OCI-LY1 (cell line): Measurements from ENCODE around the gene CRTC1.

Source experiments
- H2AFZ ChIP-seq: fragments of 200-600 bp; sonication (generic), shearing (Covaris generic); 2 replicates; pipeline ENCODE4 v1.6.0; 2014; ENCODE audit warnings: antibody characterized with exemption, mild to moderate bottlenecking, low read length
- H3F3A ChIP-seq: fragments of 200-600 bp; sonication (generic), shearing (Covaris generic); 2 replicates; pipeline ENCODE4 v1.6.0; 2014; ENCODE audit warnings: mild to moderate bottlenecking, antibody characterized with exemption, low read length, moderate library complexity; ENCODE audit not compliant: insufficient read depth
- H3K27ac ChIP-seq: fragments of 200-600 bp; sonication (generic); 2 replicates; pipeline ENCODE4 v1.5.1; 2014; ENCODE audit warnings: low read length, mixed run types, mild to moderate bottlenecking, low read depth; ENCODE audit not compliant: poor library complexity, severe bottlenecking
- H3K27me3 ChIP-seq: fragments of 200-600 bp; sonication (generic); 2 replicates; pipeline ENCODE4 v1.6.0; 2014; ENCODE audit warnings: antibody characterized with exemption, mild to moderate bottlenecking, low read length, moderate library complexity; ENCODE audit not compliant: insufficient read depth
- H3K36me3 ChIP-seq: fragments of 200-600 bp; sonication (generic); 2 replicates; pipeline ENCODE4 v1.6.1; 2014; ENCODE audit warnings: mild to moderate bottlenecking, antibody characterized with exemption, low read length, moderate library complexity, mixed read lengths; ENCODE audit not compliant: insufficient read depth
- H3K4me1 ChIP-seq: fragments of 200-600 bp; sonication (generic); 2 replicates; pipeline ENCODE4 v1.5.1; 2014; ENCODE audit warnings: mild to moderate bottlenecking, low read length, moderate library complexity; ENCODE audit not compliant: insufficient read depth, severe bottlenecking
- H3K4me2 ChIP-seq: fragments of 200-600 bp; sonication (generic), shearing (Covaris generic); 2 replicates; pipeline ENCODE4 v1.6.1; 2014; ENCODE audit warnings: low read length
- H3K4me3 ChIP-seq: fragments of 200-600 bp; sonication (generic); 2 replicates; pipeline ENCODE4 v1.5.1; 2014; ENCODE audit warnings: low read length, low read depth, mild to moderate bottlenecking, mixed read lengths; ENCODE audit not compliant: poor library complexity, severe bottlenecking
- H3K79me2 ChIP-seq: fragments of 200-600 bp; shearing (Covaris generic); 2 replicates; pipeline ENCODE4 v1.6.1; 2016; ENCODE audit warnings: mixed run types, low read length, mixed read lengths; ENCODE audit not compliant: insufficient read depth
- H3K9ac ChIP-seq: fragments of 200-600 bp; sonication (generic), shearing (Covaris generic); 2 replicates; pipeline ENCODE4 v1.6.1; 2014; ENCODE audit warnings: mild to moderate bottlenecking, low read length, mixed read lengths
- H3K9me2 ChIP-seq: fragments of 200-600 bp; sonication (generic), shearing (Covaris generic); 2 replicates; pipeline ENCODE4 v1.6.1; 2014; ENCODE audit warnings: low read depth, mild to moderate bottlenecking, low read length, mixed read lengths
- H3K9me3 ChIP-seq: fragments of 200-600 bp; shearing (Covaris generic); 2 replicates; pipeline ENCODE4 v1.6.1; 2014; ENCODE audit warnings: low read length, mixed read lengths
- H4K20me1 ChIP-seq: fragments of 200-600 bp; sonication (generic), shearing (Covaris generic); 2 replicates; pipeline ENCODE4 v1.6.0; 2016; ENCODE audit warnings: mild to moderate bottlenecking, low read length; ENCODE audit not compliant: insufficient read depth
- CTCF ChIP-seq: fragments of 200-600 bp; sonication (generic), shearing (Covaris generic); IDR thresholded peaks from 2 replicates; pipeline ENCODE4 v1.5.1; 2017; ENCODE audit warnings: mild to moderate bottlenecking, antibody characterized with exemption, low read length, moderate library complexity, mixed read lengths
- EZH2 ChIP-seq: fragments of 200-600 bp; sonication (generic), shearing (Covaris generic); IDR thresholded peaks from 2 replicates; pipeline ENCODE4 v1.8.0; 2017; ENCODE audit warnings: borderline replicate concordance, mixed run types, mild to moderate bottlenecking, antibody characterized with exemption, low read length, moderate library complexity, mixed read lengths

CRTC1 gene

GRCh38 chr19:18649371-18650020 is 34.0 kb upstream of the CRTC1 start:
- H3K4me1 ChIP-seq, result no peaks in the 10 kb centered on the region
- H3K9ac ChIP-seq, result no peak overlapping the region
- no peak overlapping the region for H3K4me2 ChIP-seq
- peaks cover 12% of the 10 kb centered on the region; the same call in 1 of the 2 replicates for H3K27me3 ChIP-seq
- no peaks in the 10 kb centered on the region for H3K79me2 ChIP-seq
- H3K4me3 ChIP-seq, result no peak overlapping the region
- no peak overlapping the region for H3K27ac ChIP-seq
- no peak overlapping the region for H2AFZ ChIP-seq
- no peaks in the 10 kb centered on the region for H3K9me3 ChIP-seq
- TF ChIP-seq EZH2 (no peak), CTCF (no peak)
- H3K36me3 ChIP-seq, result no peaks in the 10 kb centered on the region
- H3F3A ChIP-seq, result no peaks in the 10 kb centered on the region
- no peaks in the 10 kb centered on the region for H4K20me1 ChIP-seq
- H3K9me2 ChIP-seq, result no peaks in the 10 kb centered on the region

DNA sequence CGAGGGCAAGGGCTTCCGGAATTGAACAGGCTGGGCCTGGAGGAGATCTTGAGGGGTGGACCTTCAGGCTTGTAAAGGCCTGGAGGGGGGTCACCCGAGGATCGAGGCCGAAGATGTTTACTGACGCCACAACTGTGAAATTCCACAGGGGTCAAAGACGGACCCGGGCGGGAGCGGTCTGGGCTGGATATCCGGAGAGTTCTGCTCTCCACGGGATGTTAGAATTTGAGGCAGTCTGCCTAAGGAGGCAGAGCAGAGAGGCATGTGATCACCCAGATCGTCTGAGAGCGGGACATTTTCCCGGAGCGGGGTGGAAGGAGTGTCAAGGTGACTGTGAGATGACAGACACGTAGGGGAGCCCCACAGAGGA is 33.5 kb upstream of the CRTC1 start:
- Histone ChIP-seq H3K4me2 (no peak overlapping the region), H3K79me2 (no peaks in the 10 kb centered on the region), H3K36me3 (no peaks in the 10 kb centered on the region), H3K27ac (no peak overlapping the region), H3K9me2 (no peaks in the 10 kb centered on the region), H3K27me3 (peaks cover 12% of the 10 kb centered on the region; the same call in 1 of the 2 replicates), H3K4me1 (no peaks in the 10 kb centered on the region), H4K20me1 (no peaks in the 10 kb centered on the region), H3K9me3 (no peaks in the 10 kb centered on the region), H3K4me3 (no peak overlapping the region), H3F3A (no peaks in the 10 kb centered on the region), H3K9ac (no peak overlapping the region), H2AFZ (no peak overlapping the region)
- TF ChIP-seq EZH2, result no peak
- no peak for TF ChIP-seq CTCF

GRCh38 chr19:18650468-18651041 is 32.9 kb upstream of the CRTC1 start:
- Histone ChIP-seq H3K79me2 (no peaks in the 10 kb centered on the region), H3K4me2 (no peak overlapping the region), H3F3A (no peaks in the 10 kb centered on the region), H4K20me1 (no peaks in the 10 kb centered on the region), H3K4me3 (no peak overlapping the region), H3K9me3 (no peaks in the 10 kb centered on the region), H3K36me3 (no peaks in the 10 kb centered on the region), H3K9ac (no peak overlapping the region), H2AFZ (no peak overlapping the region), H3K27me3 (peaks cover 12% of the 10 kb centered on the region; the same call in 1 of the 2 replicates), H3K4me1 (no peaks in the 10 kb centered on the region), H3K27ac (no peak overlapping the region), H3K9me2 (no peaks in the 10 kb centered on the region)
- TF ChIP-seq EZH2 (no peak), CTCF (no peak)
